GM12878 (cell line): ENCODE data around the gene SEC63. TPM values are rescaled to one million over a fixed set of nuclear protein-coding genes. Genes with fewer than 3 reads are reported as not detected.

Experiments used
- ATAC-seq: fragments of 200-7000 bp; cut with Tn5 transposase; 3 replicates; pipeline ENCODE4 v1.9.1; 2020; ENCODE audit warnings: mild to moderate bottlenecking, moderate library complexity
- BruUV-seq: library from RNA; stranded (reverse); fragments of 400-500 nt; replicated peaks from 2 replicates; lab custom pipeline; 2021; lab: Mats Ljungman, UMichigan
- CTCF ChIA-PET: fragments of 300-600 bp; sonication (Branson Sonifier 250); formaldehyde crosslinking; extraction: SDS; loops from one replicate; lab custom pipeline; 2021; ENCODE audit warnings: inconsistent platforms; lab: Yijun Ruan, JAX
- POLR2A ChIA-PET: fragments of 350-600 bp; formaldehyde crosslinking; extraction: SDS; loops from one replicate; lab custom pipeline; 2021; ENCODE audit warnings: inconsistent platforms; lab: Charles Lee
- RAD21 ChIA-PET: fragments of 300-600 bp; sonication (Branson Sonifier 250); formaldehyde crosslinking; loops from one replicate; lab custom pipeline; 2023; ENCODE audit warnings: antibody characterized with exemption; ENCODE audit not compliant: unreplicated experiment; lab: Charles Lee
- SMC1A ChIA-PET: fragments of 300-600 bp; sonication (Branson Sonifier 250); formaldehyde crosslinking; loops from one replicate; lab custom pipeline; 2023; ENCODE audit not compliant: unreplicated experiment, uncharacterized antibody; lab: Charles Lee
- DNase-seq: peaks from one replicate; pipeline ENCODE4 v3.0.0-alpha.2; 2011; ENCODE audit warnings: low read depth, low spot score
- FAIRE-seq: peaks from 3 replicates; lab custom pipeline; 2011; peaks lifted over from hg19 to GRCh38; lab: Jason Lieb, UNC
- H2AFZ ChIP-seq: 2 replicates; pipeline ENCODE4 v1.6.0; 2011; ENCODE audit warnings: low read depth, low read length, control low read depth; ENCODE audit not compliant: control insufficient read depth
- H3K27ac ChIP-seq: 2 replicates; pipeline ENCODE4 v1.5.1; 2011; ENCODE audit warnings: control low read depth; ENCODE audit not compliant: control insufficient read depth, insufficient read depth
- H3K27me3 ChIP-seq, 2 experiments: replicated peaks in 1 of 2; 2 replicates each; pipeline versions ENCODE4 v1.6.0 to v1.6.1; 2011; ENCODE audit warnings: low read length in 1 of 2; ENCODE audit not compliant: control insufficient read depth in 2 of 2, insufficient read depth in 2 of 2
- H3K36me3 ChIP-seq, 2 experiments: 2 replicates each; pipeline ENCODE4 v1.5.1; 2011; ENCODE audit warnings: low read length in 1 of 2; ENCODE audit not compliant: control insufficient read depth in 2 of 2, insufficient read depth in 2 of 2
- H3K4me1 ChIP-seq: 2 replicates; pipeline ENCODE4 v1.6.1; 2011; ENCODE audit warnings: mild to moderate bottlenecking, low read length, moderate library complexity, mixed read lengths; ENCODE audit not compliant: control insufficient read depth, insufficient read depth
- H3K4me2 ChIP-seq: 2 replicates; pipeline ENCODE4 v1.6.0; 2011; ENCODE audit warnings: control low read depth; ENCODE audit not compliant: control insufficient read depth, insufficient read depth
- H3K4me3 ChIP-seq: fragments of 200-600 bp; sonication (generic); 2 replicates; pipeline ENCODE4 v1.5.1; 2016
- H3K79me2 ChIP-seq: 2 replicates; pipeline ENCODE4 v1.6.0; 2011; ENCODE audit warnings: low read length; ENCODE audit not compliant: control insufficient read depth, insufficient read depth
- H3K9ac ChIP-seq: 2 replicates; pipeline ENCODE4 v1.8.0; 2011; ENCODE audit warnings: low read length, control low read depth, mixed read lengths; ENCODE audit not compliant: control insufficient read depth, insufficient read depth
- H3K9me3 ChIP-seq: replicated peaks from 3 replicates; pipeline ENCODE4 v1.5.1; 2011; ENCODE audit warnings: mild to moderate bottlenecking, low read length; ENCODE audit not compliant: control insufficient read depth, insufficient read depth
- H4K20me1 ChIP-seq: 2 replicates; pipeline ENCODE4 v1.6.0; 2011; ENCODE audit not compliant: control insufficient read depth, insufficient read depth
- CREB1 ChIP-seq: IDR thresholded peaks from 2 replicates; pipeline ENCODE4 v1.6.1; 2012; ENCODE audit warnings: low read depth, mild to moderate bottlenecking, inconsistent platforms
- CUX1 ChIP-seq: IDR thresholded peaks from 2 replicates; pipeline ENCODE4 v1.6.1; 2012; ENCODE audit warnings: improper control_type of control experiment, low read depth, low read length; ENCODE audit not compliant: insufficient replicate concordance
- MXI1 ChIP-seq: fragments of 150-350 bp; IDR thresholded peaks from 2 replicates; pipeline ENCODE4 v1.6.1; 2011; ENCODE audit warnings: low read depth, mild to moderate bottlenecking, inconsistent platforms, low read length, improper control_type of control experiment
- PAX8 ChIP-seq: fragments of 450-650 bp; IDR thresholded peaks from 2 replicates; pipeline ENCODE4 v1.6.1; 2017; ENCODE audit warnings: mild to moderate bottlenecking, moderate library complexity
- RCOR1 ChIP-seq: conservative IDR thresholded peaks from 2 replicates; pipeline ENCODE4 v1.6.1; 2012; ENCODE audit warnings: low read depth, low read length, improper control_type of control experiment
- RELA ChIP-seq: fragments of 450-650 bp; IDR thresholded peaks from 2 replicates; pipeline ENCODE4 v1.8.0; 2014; ENCODE audit warnings: borderline replicate concordance; ENCODE audit not compliant: partially characterized antibody
- ZNF207 ChIP-seq: fragments of 450-650 bp; IDR thresholded peaks from 2 replicates; pipeline ENCODE4 v1.6.1; 2014; ENCODE audit warnings: antibody characterized with exemption, mild to moderate bottlenecking, borderline replicate concordance
- ZNF384 ChIP-seq: IDR thresholded peaks from 2 replicates; pipeline ENCODE4 v1.6.1; 2012; ENCODE audit warnings: low read depth, mild to moderate bottlenecking, low read length, improper control_type of control experiment, borderline replicate concordance
- ZNF592 ChIP-seq: fragments of 450-650 bp; IDR thresholded peaks from 2 replicates; pipeline ENCODE4 v1.6.1; 2017; ENCODE audit warnings: mild to moderate bottlenecking, moderate library complexity
- ZNF687 ChIP-seq: fragments of 450-650 bp; IDR thresholded peaks from 2 replicates; pipeline ENCODE4 v1.6.1; 2017; ENCODE audit warnings: mild to moderate bottlenecking, moderate library complexity
- ZZZ3 ChIP-seq: IDR thresholded peaks from 2 replicates; pipeline ENCODE4 v1.6.1; 2011; ENCODE audit warnings: low read depth; ENCODE audit not compliant: control insufficient read depth, insufficient read length
- WGBS: methylation state at CpG from one replicate; pipeline ENCODE4 v1.1.6; 2016; ENCODE audit warnings: low lambda C conversion rate; ENCODE audit not compliant: insufficient replicate concordance, insufficient coverage; ENCODE audit errors: missing lambda C conversion rate; 5-methylcytosine and 5-hydroxymethylcytosine counted together
- in situ Hi-C: fragments of 300-500 bp; cut with MboI; formaldehyde crosslinking; loops from 9 replicates; pipeline ENCODE4 v1.14.3; 2018; ENCODE audit warnings: mixed read lengths
- intact Hi-C: fragments of 100-400 bp; cut with micrococcal nuclease; formaldehyde crosslinking; loops from one replicate; pipeline ENCODE4 v1.14.2; 2022; ENCODE audit not compliant: unreplicated experiment
- polyA plus RNA-seq, 11 experiments: library from polyadenylated mRNA; depleted of rRNA in 4 of 11; unstranded in 6 of 11; stranded (reverse) in 5 of 11; fragments of >200 nt; fragmentation: Nextera tagmentation in 4 of 11; fragmentation: Illumina TruSeq in 1 of 11; extraction: Ambion mirVana in 4 of 11; extraction: Trizol in 1 of 11; gene quantifications; 1 replicate in 1 of 11; 2 replicates in 10 of 11; pipeline versions ENCODE4 v1.2.1 to v1.2.3, GENCODE V29; 2011 to 2016; ENCODE audit warnings: inconsistent platforms in 2 of 11, missing spikeins in 2 of 11, low read depth in 1 of 11
- total RNA-seq, 4 experiments: library from RNA; depleted of rRNA in 3 of 4; stranded (reverse); fragments of >200 nt in 3 of 4; fragmentation: Illumina TruSeq in 1 of 4; extraction: Trizol in 1 of 4; gene quantifications; 2 replicates each; pipeline versions ENCODE4 v1.2.1 to v1.2.3, GENCODE V29; 2013 to 2021

Gene SEC63
- total and polyA plus RNA-seq, 10 of the 15 experiments (the other 5 are each of a cell fraction or from before 2014, with no cell fraction given) = 10.1 to 87.0 (median 34.3) TPM

GRCh38 chr6:107819964-107820337 lies 138.1 kb downstream of the SEC63 start:
- CTCF ChIA-PET = no interaction called here
- H2AFZ ChIP-seq = no peak overlapping the region
- in situ Hi-C loops = no loop called here
- BruUV-seq = no TSS peak
- WGBS = 67% methylated on average over 5 of the region's 5 CpGs
- no peak overlapping the region for H3K9ac ChIP-seq
- no peak overlapping the region for H3K4me3 ChIP-seq
- no peak overlapping the region for H3K27ac ChIP-seq
- SMC1A ChIA-PET = no interaction called here
- H3K9me3 ChIP-seq = no peaks in the 10 kb centered on the region
- H4K20me1 ChIP-seq = no peaks in the 10 kb centered on the region
- FAIRE-seq (no peak), DNase-seq (no peak), ATAC-seq (no peak)
- no peaks in the 10 kb centered on the region for H3K36me3 ChIP-seq
- H3K4me2 ChIP-seq = no peak overlapping the region
- H3K79me2 ChIP-seq = no peaks in the 10 kb centered on the region
- peaks cover 0 to 12% of the 10 kb centered on the region in 2 experiments for H3K27me3 ChIP-seq
- H3K4me1 ChIP-seq = peaks cover 9% of the 10 kb centered on the region
- POLR2A ChIA-PET = interaction anchor here (0.5 kb wide), 1 partner anchor 48 kb away, joined by 3 read pairs; no protein-coding TSS in a partner anchor
- intact Hi-C loops = no loop called here
- RAD21 ChIA-PET = no interaction called here
- no peak for TF ChIP-seq PAX8
- TF ChIP-seq ZZZ3 = no peak
- no peak for TF ChIP-seq CUX1
- TF ChIP-seq RCOR1 = no peak
- no peak for TF ChIP-seq ZNF592
- TF ChIP-seq ZNF384 = no peak
- no peak for TF ChIP-seq MXI1
- no peak for TF ChIP-seq CREB1
- TF ChIP-seq ZNF687 = no peak
- TF ChIP-seq RELA = no peak
- no peak for TF ChIP-seq ZNF207
